SK-N-SH (cell line): Measurements from ENCODE around the gene ABAT. TPM values are rescaled to one million over a fixed set of nuclear protein-coding genes. Genes with fewer than 3 reads are reported as not detected.

Source experiments
- CTCF ChIA-PET: fragments of 300-600, 350-600 bp; formaldehyde crosslinking; extraction: SDS; loops from one replicate; lab custom pipeline; 2021; lab: Yijun Ruan, JAX
- POLR2A ChIA-PET: fragments of 350-600 bp; sonication (Branson Sonifier 250); formaldehyde crosslinking; extraction: SDS; loops from one replicate; lab custom pipeline; 2020; ENCODE audit warnings: antibody characterized with exemption, inconsistent platforms; lab: Yijun Ruan, JAX
- DNase-seq: peaks from one replicate; pipeline ENCODE4 v3.0.0; 2012
- H2AFZ ChIP-seq: fragments of 200-600 bp; sonication (generic); 2 replicates; pipeline ENCODE4 v1.8.1; 2016; ENCODE audit warnings: antibody characterized with exemption, mild to moderate bottlenecking, low read depth
- H3F3A ChIP-seq: fragments of 200-600 bp; sonication (generic); replicated peaks from 2 replicates; pipeline ENCODE3; 2016; ENCODE audit warnings: antibody characterized with exemption, mild to moderate bottlenecking; ENCODE audit not compliant: insufficient read depth
- H3K27ac ChIP-seq, 2 experiments: fragments of 200-500 bp in 1 of 2; fragments of 200-600 bp in 1 of 2; sonication (Bioruptor generic) in 1 of 2; sonication (generic), shearing (Covaris generic) in 1 of 2; 2 replicates each; pipeline versions ENCODE4 v1.5.1 to v1.6.1; 2014 to 2016; ENCODE audit warnings: low read depth in 2 of 2, inconsistent platforms in 1 of 2, low read length in 1 of 2, mild to moderate bottlenecking in 1 of 2, mixed read lengths in 1 of 2
- H3K27me3 ChIP-seq: fragments of 200-600 bp; sonication (generic), shearing (Covaris generic); 2 replicates; pipeline ENCODE4 v1.6.1; 2016; ENCODE audit warnings: mixed run types; ENCODE audit not compliant: insufficient read depth
- H3K36me3 ChIP-seq, 2 experiments: fragments of 200-500 bp in 1 of 2; fragments of 200-600 bp in 1 of 2; sonication (Bioruptor generic) in 1 of 2; sonication (generic) in 1 of 2; replicated peaks in 1 of 2; 2 replicates each; pipeline versions ENCODE3 to v1.5.1; 2014 to 2016; ENCODE audit warnings: low read length in 1 of 2, mild to moderate bottlenecking in 1 of 2; ENCODE audit not compliant: insufficient read depth in 2 of 2, control insufficient read depth in 1 of 2
- H3K4me1 ChIP-seq, 2 experiments: fragments of 200-500 bp in 1 of 2; fragments of 200-600 bp in 1 of 2; sonication (Bioruptor generic) in 1 of 2; sonication (generic), shearing (Covaris generic) in 1 of 2; 2 replicates each; pipeline versions ENCODE4 v1.5.1 to v1.6.1; 2014 to 2016; ENCODE audit warnings: low read depth in 1 of 2, low read length in 1 of 2, mixed run types in 1 of 2; ENCODE audit not compliant: insufficient read depth in 2 of 2, control insufficient read depth in 1 of 2
- H3K4me2 ChIP-seq: fragments of 200-600 bp; sonication (generic), shearing (Covaris generic); 2 replicates; pipeline ENCODE4 v1.6.1; 2017; ENCODE audit warnings: mixed run types
- H3K4me3 ChIP-seq, 2 experiments: fragments of 200-500 bp in 1 of 2; fragments of 200-600 bp in 1 of 2; sonication (Bioruptor generic) in 1 of 2; sonication (generic), shearing (Covaris generic) in 1 of 2; 2 replicates each; pipeline versions ENCODE4 v1.5.1 to v1.8.1; 2014 to 2016; ENCODE audit warnings: low read depth in 2 of 2, inconsistent platforms in 1 of 2, low read length in 1 of 2, mild to moderate bottlenecking in 1 of 2, mixed read lengths in 1 of 2, moderate library complexity in 1 of 2
- H3K79me2 ChIP-seq: fragments of 200-600 bp; sonication (generic); 2 replicates; pipeline ENCODE4 v1.8.1; 2017; ENCODE audit warnings: mild to moderate bottlenecking; ENCODE audit not compliant: insufficient read depth
- H3K9ac ChIP-seq: fragments of 200-600 bp; sonication (generic); 2 replicates; pipeline ENCODE4 v1.6.1; 2017; ENCODE audit warnings: mixed run types
- H3K9me2 ChIP-seq: fragments of 200-600 bp; sonication (generic); 2 replicates; pipeline ENCODE4 v1.6.1; 2017; ENCODE audit warnings: mixed run types
- H3K9me3 ChIP-seq: fragments of 200-600 bp; sonication (generic); 2 replicates; pipeline ENCODE4 v1.6.1; 2017; ENCODE audit warnings: mixed run types, mild to moderate bottlenecking, moderate library complexity
- H4K20me1 ChIP-seq: fragments of 200-600 bp; sonication (generic); 2 replicates; pipeline ENCODE4 v1.6.1; 2017; ENCODE audit warnings: mild to moderate bottlenecking, mixed run types; ENCODE audit not compliant: insufficient read depth
- FOSL2 ChIP-seq: IDR thresholded peaks from 2 replicates; pipeline ENCODE4 v1.4.0; 2012; ENCODE audit warnings: low read depth, mild to moderate bottlenecking, moderate library complexity, borderline replicate concordance
- FOXJ3 ChIP-seq: sonication (generic); formaldehyde crosslinking; IDR thresholded peaks from 2 replicates; pipeline ENCODE4 v1.5.1; 2020; ENCODE audit warnings: mild to moderate bottlenecking, missing genetic modification reagents
- FOXM1 ChIP-seq: IDR thresholded peaks from 2 replicates; pipeline ENCODE4 v1.4.0; 2012; ENCODE audit warnings: low read depth, mild to moderate bottlenecking
- JUND ChIP-seq: IDR thresholded peaks from 2 replicates; pipeline ENCODE4 v1.4.0; 2012
- MEF2A ChIP-seq: IDR thresholded peaks from 2 replicates; pipeline ENCODE4 v1.4.0; 2012; ENCODE audit warnings: low read depth, borderline replicate concordance
- MXI1 ChIP-seq: IDR thresholded peaks from 2 replicates; pipeline ENCODE4 v1.6.1; 2012; ENCODE audit warnings: mild to moderate bottlenecking, low read depth, low read length, improper control_type of control experiment
- NRF1 ChIP-seq: IDR thresholded peaks from 2 replicates; pipeline ENCODE4 v1.6.1; 2012; ENCODE audit warnings: low read depth, mild to moderate bottlenecking, low read length
- RAD21 ChIP-seq: IDR thresholded peaks from 2 replicates; pipeline ENCODE4 v1.6.1; 2012; ENCODE audit warnings: mild to moderate bottlenecking, low read length
- RCOR1 ChIP-seq: fragments of 150-350 bp; IDR thresholded peaks from 2 replicates; pipeline ENCODE4 v1.6.1; 2017; ENCODE audit warnings: antibody characterized with exemption, low read length
- RFX5 ChIP-seq: IDR thresholded peaks from 2 replicates; pipeline ENCODE4 v1.6.1; 2012; ENCODE audit warnings: mild to moderate bottlenecking, improper control_type of control experiment, low read length
- SIN3A ChIP-seq: IDR thresholded peaks from 2 replicates; pipeline ENCODE4 v1.6.1; 2012; ENCODE audit warnings: low read depth, mild to moderate bottlenecking, low read length, moderate library complexity, borderline replicate concordance
- SMC3 ChIP-seq: IDR thresholded peaks from 2 replicates; pipeline ENCODE4 v1.6.1; 2012; ENCODE audit warnings: low read depth, low read length, improper control_type of control experiment
- TCF12 ChIP-seq: IDR thresholded peaks from 2 replicates; pipeline ENCODE4 v1.4.0; 2012
- TEAD4 ChIP-seq: IDR thresholded peaks from 2 replicates; pipeline ENCODE4 v1.4.0; 2012; ENCODE audit warnings: mild to moderate bottlenecking, borderline replicate concordance; ENCODE audit not compliant: insufficient read depth
- YY1 ChIP-seq: IDR thresholded peaks from 2 replicates; pipeline ENCODE4 v1.4.0; 2012; ENCODE audit warnings: low read depth, mild to moderate bottlenecking
- WGBS: methylation state at CpG from one replicate; pipeline ENCODE4 v1.1.6; 2017; ENCODE audit warnings: low lambda C conversion rate; 5-methylcytosine and 5-hydroxymethylcytosine counted together
- polyA plus RNA-seq, 3 experiments: library from polyadenylated mRNA; depleted of rRNA; stranded (reverse); fragments of >200 nt; gene quantifications; 2 replicates each; pipeline ENCODE4 v1.2.3, GENCODE V29; 2012
- TF ChIP-seq, protein P1 (sequence below): IDR thresholded peaks from 2 replicates; pipeline ENCODE4 v1.4.0; 2012; ENCODE audit warnings: low read depth, borderline replicate concordance

ABAT gene
- polyA plus RNA-seq, 1 of the 3 experiments (the other 2 are of a cell fraction), result 4.7 TPM

GRCh38 chr16:8686879-8687278, 12.5 kb downstream of the ABAT start:
- CTCF ChIA-PET, result interaction anchor here (1.0 kb wide), 1 partner anchor 105 kb away, joined by 3 read pairs; no protein-coding TSS in a partner anchor

DNA sequence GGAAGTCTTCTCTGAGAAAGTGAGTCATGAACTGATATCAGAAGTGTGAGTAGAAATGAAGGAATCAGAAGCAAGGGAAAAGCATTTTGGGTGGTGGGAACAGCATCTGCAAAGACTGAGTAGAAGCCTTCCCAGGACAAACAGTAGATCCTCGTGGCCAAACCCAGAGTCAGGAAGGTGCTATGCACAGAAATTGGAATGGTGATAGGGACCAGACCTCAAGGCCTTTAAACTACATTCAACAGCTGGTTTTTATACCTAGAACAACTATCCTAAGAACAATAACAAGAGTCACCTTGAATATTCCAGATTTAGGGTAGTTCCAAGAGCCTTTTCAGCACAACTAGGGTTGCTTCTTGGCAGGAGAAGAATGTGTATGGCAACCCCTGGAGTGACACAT, 15.3 kb downstream of the ABAT start:
- Histone ChIP-seq H2AFZ (no peak overlapping the region), H3K4me3 (no peak overlapping the region), H3K27ac (no peak overlapping the region), H3K9me3 (peaks cover 7% of the 10 kb centered on the region), H3F3A (no peaks in the 10 kb centered on the region), H3K36me3 (no peaks in the 10 kb centered on the region), H3K4me1 (peaks cover 0 to 14% of the 10 kb centered on the region in 2 experiments; a peak in 1 of 4 replicates), H3K4me2 (no peak overlapping the region), H3K9me2 (no peaks in the 10 kb centered on the region), H3K27me3 (no peaks in the 10 kb centered on the region), H4K20me1 (no peaks in the 10 kb centered on the region), H3K79me2 (no peaks in the 10 kb centered on the region), H3K9ac (no peak overlapping the region)
- ChIA-PET CTCF (interaction anchor here (1.2 kb wide), 1 partner anchor 10 kb away, joined by 3 read pairs; no protein-coding TSS in a partner anchor), POLR2A (no interaction called here)
- DNase-seq, result no peak
- 0% methylated on average over 1 of the region's 1 CpG for WGBS
- TF ChIP-seq FOSL2 (no peak), FOXJ3 (CRISPR knock-in tag) (no peak), RAD21 (no peak), FOXM1 (no peak), MXI1 (no peak), MEF2A (no peak), TCF12 (no peak), RCOR1 (no peak), SIN3A (no peak), YY1 (no peak), JUND (no peak)
- TF ChIP-seq, protein P1, sequence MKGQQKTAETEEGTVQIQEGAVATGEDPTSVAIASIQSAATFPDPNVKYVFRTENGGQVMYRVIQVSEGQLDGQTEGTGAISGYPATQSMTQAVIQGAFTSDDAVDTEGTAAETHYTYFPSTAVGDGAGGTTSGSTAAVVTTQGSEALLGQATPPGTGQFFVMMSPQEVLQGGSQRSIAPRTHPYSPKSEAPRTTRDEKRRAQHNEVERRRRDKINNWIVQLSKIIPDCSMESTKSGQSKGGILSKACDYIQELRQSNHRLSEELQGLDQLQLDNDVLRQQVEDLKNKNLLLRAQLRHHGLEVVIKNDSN, result no peak

More at GRCh38 chr16:8686879-8687278, 12.5 kb downstream of the ABAT start:
- POLR2A ChIA-PET, result no interaction called here
- H3F3A ChIP-seq, result no peaks in the 10 kb centered on the region
- H3K9me3 ChIP-seq, result peaks cover 7% of the 10 kb centered on the region
- H3K9me2 ChIP-seq, result no peaks in the 10 kb centered on the region
- H3K36me3 ChIP-seq, result no peaks in the 10 kb centered on the region
- TF ChIP-seq MEF2A (no peak), TEAD4 (no peak), JUND (no peak), SMC3 (no peak), NRF1 (no peak)
- H3K4me3 ChIP-seq, result no peak overlapping the region
- H2AFZ ChIP-seq, result no peak overlapping the region
- no peaks in the 10 kb centered on the region for H3K27me3 ChIP-seq
- 85% methylated on average over 9 of the region's 9 CpGs for WGBS
- H3K4me2 ChIP-seq, result no peak overlapping the region
- DNase-seq, result no peak
- no peak overlapping the region for H3K9ac ChIP-seq
- H3K4me1 ChIP-seq, result peaks cover 0 to 29% of the 10 kb centered on the region in 2 experiments; a peak in 1 of 4 replicates
- no peaks in the 10 kb centered on the region for H4K20me1 ChIP-seq
- H3K79me2 ChIP-seq, result no peaks in the 10 kb centered on the region
- no peak overlapping the region for H3K27ac ChIP-seq

DNA sequence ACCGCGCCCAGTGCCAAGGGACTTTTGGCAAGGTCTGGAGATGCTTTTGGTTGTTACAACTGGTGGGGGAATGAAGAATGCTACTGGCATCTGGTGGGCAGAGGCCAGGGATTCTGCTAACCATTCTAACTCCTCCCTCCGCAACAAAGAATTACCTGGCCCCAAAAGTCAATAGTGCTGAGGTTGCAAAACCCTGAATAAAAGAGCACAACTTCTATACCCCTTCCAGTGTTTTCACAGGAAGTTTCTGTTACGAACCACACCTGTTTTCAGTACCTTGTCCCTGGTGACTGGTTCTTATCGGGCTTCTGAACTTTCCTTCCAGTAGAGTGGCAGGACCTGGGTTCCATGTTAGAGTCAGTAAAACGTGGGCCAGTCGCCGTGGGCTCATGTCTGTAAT, 17.3 kb downstream of the ABAT start:
- Histone ChIP-seq H3K27me3 (no peaks in the 10 kb centered on the region), H3K4me2 (no peak overlapping the region), H3F3A (no peaks in the 10 kb centered on the region), H3K9me2 (no peaks in the 10 kb centered on the region), H3K9ac (no peak overlapping the region), H3K36me3 (no peaks in the 10 kb centered on the region), H2AFZ (no peak overlapping the region), H4K20me1 (no peaks in the 10 kb centered on the region), H3K27ac (no peak overlapping the region), H3K79me2 (no peaks in the 10 kb centered on the region), H3K9me3 (peaks cover 7% of the 10 kb centered on the region), H3K4me3 (no peak overlapping the region), H3K4me1 (peaks cover 0 to 2% of the 10 kb centered on the region in 2 experiments; a peak in 1 of 4 replicates)
- DNase-seq, result no peak
- CTCF ChIA-PET, result no interaction called here
- no peak for TF ChIP-seq RFX5
- 65% methylated on average over 8 of the region's 8 CpGs for WGBS
- POLR2A ChIA-PET, result no interaction called here
